MM.1S (cell line): ENCODE data around the gene BORCS6.
A peak's percentile ranks its signal among the peaks of the same experiment; 100 is the strongest.

ENCODE experiments used
- DNase-seq: peaks from one replicate; pipeline ENCODE4 v3.0.0-alpha.2; 2015
- H2AFZ ChIP-seq: fragments of 300-600 bp; sonication (generic); 2 replicates; pipeline ENCODE4 v1.6.0; 2016; ENCODE audit warnings: antibody characterized with exemption, low read length
- H3F3A ChIP-seq: fragments of 300-600 bp; sonication (generic); 2 replicates; pipeline ENCODE4 v1.6.1; 2016; ENCODE audit warnings: mild to moderate bottlenecking, antibody characterized with exemption, low read length, moderate library complexity, mixed read lengths; ENCODE audit not compliant: insufficient read depth
- H3K27ac ChIP-seq: fragments of 300-600 bp; sonication (generic); 2 replicates; pipeline ENCODE4 v1.5.1; 2016; ENCODE audit warnings: mild to moderate bottlenecking, low read length
- H3K27me3 ChIP-seq: fragments of 300-600 bp; sonication (generic); replicated peaks from 2 replicates; pipeline ENCODE4 v1.6.0; 2016; ENCODE audit warnings: low read length; ENCODE audit not compliant: insufficient read depth
- H3K36me3 ChIP-seq: fragments of 300-600 bp; sonication (generic); replicated peaks from 2 replicates; pipeline ENCODE4 v1.6.1; 2016; ENCODE audit warnings: mild to moderate bottlenecking, low read length, mixed read lengths; ENCODE audit not compliant: insufficient read depth
- H3K4me1 ChIP-seq: fragments of 300-600 bp; sonication (generic); 2 replicates; pipeline ENCODE4 v1.6.1; 2016; ENCODE audit warnings: low read length, mixed read lengths
- H3K4me2 ChIP-seq: fragments of 300-600 bp; sonication (generic); 2 replicates; pipeline ENCODE4 v1.6.0; 2016; ENCODE audit warnings: low read depth, low read length
- H3K4me3 ChIP-seq: fragments of 300-600 bp; sonication (generic); 2 replicates; pipeline ENCODE4 v1.5.1; 2016; ENCODE audit warnings: low read length, mixed read lengths
- H3K79me2 ChIP-seq: fragments of 300-600 bp; sonication (generic); 2 replicates; pipeline ENCODE4 v1.6.1; 2016; ENCODE audit warnings: mixed run types, low read length, mixed read lengths
- H3K9ac ChIP-seq: fragments of 300-600 bp; sonication (generic); 2 replicates; pipeline ENCODE4 v1.6.1; 2016; ENCODE audit warnings: low read length, mixed read lengths
- H3K9me2 ChIP-seq: fragments of 300-600 bp; sonication (generic); replicated peaks from 2 replicates; pipeline ENCODE4 v1.6.1; 2016; ENCODE audit warnings: mild to moderate bottlenecking, low read length, mixed read lengths; ENCODE audit not compliant: insufficient read depth
- H3K9me3 ChIP-seq: fragments of 300-600 bp; sonication (generic); replicated peaks from 2 replicates; pipeline ENCODE4 v1.6.1; 2016; ENCODE audit warnings: mild to moderate bottlenecking, low read length, mixed read lengths; ENCODE audit not compliant: insufficient read depth
- H4K20me1 ChIP-seq: fragments of 300-600 bp; sonication (generic); 2 replicates; pipeline ENCODE4 v1.6.1; 2016; ENCODE audit warnings: mild to moderate bottlenecking, low read length, moderate library complexity, mixed read lengths; ENCODE audit not compliant: insufficient read depth
- CTCF ChIP-seq: fragments of 300-600 bp; sonication (generic); IDR thresholded peaks from 2 replicates; pipeline ENCODE4 v1.5.1; 2016; ENCODE audit warnings: antibody characterized with exemption, low read length, mixed read lengths
- EZH2 ChIP-seq: fragments of 300-600 bp; sonication (generic); optimal IDR thresholded peaks from 2 replicates; pipeline ENCODE3; 2017; ENCODE audit warnings: low read depth, mild to moderate bottlenecking, antibody characterized with exemption, low read length, mixed read lengths
- EZH2phosphoT487 ChIP-seq: fragments of 300-600 bp; sonication (generic); IDR thresholded peaks from 2 replicates; pipeline ENCODE4 v1.6.1; 2018; ENCODE audit warnings: antibody characterized with exemption, low read length

The BORCS6 gene

GRCh38 chr17:8206536-8206935, 16.6 kb upstream of the BORCS6 start:
- Histone ChIP-seq H3K4me1 (peaks cover 5% of the 10 kb centered on the region), H3K79me2 (peaks cover 44% of the 10 kb centered on the region), H3K4me3 (no peak overlapping the region), H3K9me2 (no peaks in the 10 kb centered on the region), H3K27ac (no peak overlapping the region), H4K20me1 (no peaks in the 10 kb centered on the region), H3K36me3 (peaks cover 14% of the 10 kb centered on the region), H3K27me3 (no peaks in the 10 kb centered on the region), H2AFZ (no peak overlapping the region), H3F3A (peaks cover 28% of the 10 kb centered on the region), H3K9me3 (no peaks in the 10 kb centered on the region), H3K4me2 (no peak overlapping the region), H3K9ac (no peak overlapping the region)
- TF ChIP-seq CTCF = no peak
- no peak for TF ChIP-seq EZH2phosphoT487
- no peak for TF ChIP-seq EZH2
- DNase-seq = no peak

- H3K9me3 ChIP-seq = no peaks in the 10 kb centered on the region
- peaks cover 14% of the 10 kb centered on the region for H3K36me3 ChIP-seq
- TF ChIP-seq CTCF (no peak), EZH2phosphoT487 (no peak), EZH2 (no peak)
- H3K9me2 ChIP-seq = no peaks in the 10 kb centered on the region
- no peaks in the 10 kb centered on the region for H3K27me3 ChIP-seq
- no peak overlapping the region for H3K4me2 ChIP-seq
- no peak overlapping the region for H2AFZ ChIP-seq
- H4K20me1 ChIP-seq = no peaks in the 10 kb centered on the region
- peaks cover 39% of the 10 kb centered on the region for H3K79me2 ChIP-seq
- H3K4me3 ChIP-seq = no peak overlapping the region
- H3K27ac ChIP-seq = no peak overlapping the region
- H3K4me1 ChIP-seq = no peaks in the 10 kb centered on the region
- H3F3A ChIP-seq = peaks cover 30% of the 10 kb centered on the region
- DNase-seq = no peak
- no peak overlapping the region for H3K9ac ChIP-seq
Measured at GRCh38 chr17:8204761-8205555, 15.0 kb upstream of the BORCS6 start.

- H3K27me3 ChIP-seq = no peaks in the 10 kb centered on the region
- peak overlapping the region; percentile 43 for H3K4me3 ChIP-seq
- peak overlapping the region; percentile 27 for H2AFZ ChIP-seq
- H3K27ac ChIP-seq = peak overlapping the region; percentile 59; the same call in 1 of the 2 replicates
- no peak for TF ChIP-seq CTCF
- no peak for TF ChIP-seq EZH2
- no peak for TF ChIP-seq EZH2phosphoT487
- H4K20me1 ChIP-seq = no peaks in the 10 kb centered on the region
- H3K9ac ChIP-seq = peak overlapping the region; percentile 22; the same call in 1 of the 2 replicates
- H3K4me2 ChIP-seq = peak overlapping the region; percentile 42
- H3F3A ChIP-seq = peaks cover 35% of the 10 kb centered on the region
- H3K4me1 ChIP-seq = peaks cover 36% of the 10 kb centered on the region
- H3K36me3 ChIP-seq = no peaks in the 10 kb centered on the region
- DNase-seq = peak; percentile 86
- no peaks in the 10 kb centered on the region for H3K9me3 ChIP-seq
- no peaks in the 10 kb centered on the region for H3K9me2 ChIP-seq
- peaks cover 17% of the 10 kb centered on the region for H3K79me2 ChIP-seq
Measured at GRCh38 chr17:8192070-8192815, 2.3 kb upstream of the BORCS6 start.
